Esophagus muscularis mucosa (tissue), 4 donors: Measurements from ENCODE around the gene GLCCI1.

Source experiments
- EP300 ChIP-seq: sonication (generic); formaldehyde crosslinking; IDR thresholded peaks from one replicate; pipeline ENCODE4 v1.6.1; 2017; ENCODE audit warnings: antibody characterized with exemption
- POLR2A ChIP-seq: fragments of 450-650 bp; IDR thresholded peaks from one replicate; pipeline ENCODE4 v1.6.1; 2017; ENCODE audit warnings: antibody characterized with exemption, moderate library complexity, mild to moderate bottlenecking, low read depth
- POLR2AphosphoS5 ChIP-seq, 2 donors: sonication (generic); formaldehyde crosslinking; IDR thresholded peaks; one replicate each; pipeline ENCODE4 v1.6.1; 2017; ENCODE audit warnings: antibody characterized with exemption in 2 of 2
- TF ChIP-seq, protein P1 (sequence below), 3 experiments: fragments of 200-600 bp in 2 of 3; fragments of 450-650 bp in 1 of 3; sonication (generic) in 2 of 3; IDR thresholded peaks; one replicate each; pipeline ENCODE4 v1.5.1; 2017 to 2019; ENCODE audit warnings: antibody characterized with exemption in 3 of 3, mild to moderate bottlenecking in 2 of 3, moderate library complexity in 1 of 3

DNA sequence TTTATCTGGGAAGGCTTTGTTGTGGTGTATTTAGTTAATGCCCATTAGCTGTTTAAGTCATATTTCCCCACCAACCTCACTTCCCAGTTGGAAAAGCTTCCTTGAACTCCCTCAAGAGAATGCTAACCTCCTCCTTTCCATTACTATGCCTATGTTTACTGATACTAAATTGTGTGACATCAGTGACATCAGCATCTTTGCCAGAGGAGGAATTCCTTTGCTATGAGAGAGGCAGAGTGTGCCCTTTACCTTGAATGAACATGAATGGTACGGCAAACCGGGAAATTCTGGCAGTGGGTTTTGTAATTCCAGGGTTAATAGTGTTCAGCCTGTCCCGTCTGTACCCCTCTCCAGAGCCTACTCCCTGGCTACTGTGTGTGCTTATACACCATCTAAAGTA is 22.1 kb upstream of the GLCCI1 start:
- TF ChIP-seq POLR2A (no peak), POLR2AphosphoS5 (IDR thresholded peaks at IDR 0.05) (no peak), EP300 (no peak)
- TF ChIP-seq, protein P1, sequence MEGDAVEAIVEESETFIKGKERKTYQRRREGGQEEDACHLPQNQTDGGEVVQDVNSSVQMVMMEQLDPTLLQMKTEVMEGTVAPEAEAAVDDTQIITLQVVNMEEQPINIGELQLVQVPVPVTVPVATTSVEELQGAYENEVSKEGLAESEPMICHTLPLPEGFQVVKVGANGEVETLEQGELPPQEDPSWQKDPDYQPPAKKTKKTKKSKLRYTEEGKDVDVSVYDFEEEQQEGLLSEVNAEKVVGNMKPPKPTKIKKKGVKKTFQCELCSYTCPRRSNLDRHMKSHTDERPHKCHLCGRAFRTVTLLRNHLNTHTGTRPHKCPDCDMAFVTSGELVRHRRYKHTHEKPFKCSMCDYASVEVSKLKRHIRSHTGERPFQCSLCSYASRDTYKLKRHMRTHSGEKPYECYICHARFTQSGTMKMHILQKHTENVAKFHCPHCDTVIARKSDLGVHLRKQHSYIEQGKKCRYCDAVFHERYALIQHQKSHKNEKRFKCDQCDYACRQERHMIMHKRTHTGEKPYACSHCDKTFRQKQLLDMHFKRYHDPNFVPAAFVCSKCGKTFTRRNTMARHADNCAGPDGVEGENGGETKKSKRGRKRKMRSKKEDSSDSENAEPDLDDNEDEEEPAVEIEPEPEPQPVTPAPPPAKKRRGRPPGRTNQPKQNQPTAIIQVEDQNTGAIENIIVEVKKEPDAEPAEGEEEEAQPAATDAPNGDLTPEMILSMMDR (IDR thresholded peaks at IDR 0.05) = no peak
